Caco-2 (cell line): Measurements from ENCODE around the gene CLSTN2. TPM values are rescaled to one million over a fixed set of nuclear protein-coding genes. Genes with fewer than 3 reads are reported as not detected.

Experiments
- BruUV-seq: library from RNA; stranded (reverse); fragments of 400-500 nt; replicated peaks from 2 replicates; lab custom pipeline; 2021; lab: Mats Ljungman, UMichigan
- CTCF ChIA-PET: fragments of 300-600 bp; sonication (Branson Sonifier 250); formaldehyde crosslinking; loops from one replicate; lab custom pipeline; 2022; ENCODE audit warnings: antibody characterized with exemption; lab: Charles Lee
- POLR2A ChIA-PET: fragments of 300-600 bp; sonication (Branson Sonifier 250); formaldehyde crosslinking; loops from one replicate; lab custom pipeline; 2022; ENCODE audit warnings: antibody characterized with exemption; lab: Charles Lee
- DNase-seq, 2 experiments: peaks; one replicate each; pipeline versions ENCODE4 v3.0.0 to v3.0.0-alpha.2; 2020 to 2022
- H3K27me3 ChIP-seq: replicated peaks from 2 replicates; pipeline ENCODE4 v1.6.0; 2011; ENCODE audit warnings: low read length; ENCODE audit not compliant: control insufficient read depth, insufficient read depth
- H3K36me3 ChIP-seq: 2 replicates; pipeline ENCODE4 v1.5.1; 2011; ENCODE audit warnings: low read length; ENCODE audit not compliant: control insufficient read depth, insufficient read depth
- H3K4me1 ChIP-seq: fragments of 250-450 bp; sonication (Bioruptor Pico); 2 replicates; pipeline ENCODE4 v1.5.1; 2020; ENCODE audit warnings: mild to moderate bottlenecking
- H3K4me3 ChIP-seq: 2 replicates; pipeline ENCODE4 v1.5.1; 2011; ENCODE audit warnings: low read depth, mild to moderate bottlenecking, control low read depth, low read length
- H3K9me3 ChIP-seq: fragments of 250-450 bp; sonication (Bioruptor Pico); 2 replicates; pipeline ENCODE4 v1.5.1; 2020; ENCODE audit warnings: mild to moderate bottlenecking, moderate library complexity
- H3K27ac Mint-ChIP-seq: one replicate; pipeline ENCODE4 v1.8.0; 2022; ENCODE audit warnings: mixed read lengths; ENCODE audit not compliant: unreplicated experiment
- H3K27me3 Mint-ChIP-seq: one replicate; pipeline ENCODE4 v1.8.0; 2022; ENCODE audit warnings: mixed read lengths; ENCODE audit not compliant: insufficient read depth, unreplicated experiment
- H3K36me3 Mint-ChIP-seq: one replicate; pipeline ENCODE4 v1.8.0; 2022; ENCODE audit warnings: mild to moderate bottlenecking, mixed read lengths; ENCODE audit not compliant: insufficient read depth, unreplicated experiment
- H3K4me1 Mint-ChIP-seq: one replicate; pipeline ENCODE4 v1.8.0; 2022; ENCODE audit warnings: low read depth, mixed read lengths; ENCODE audit not compliant: unreplicated experiment
- H3K4me3 Mint-ChIP-seq: one replicate; pipeline ENCODE4 v1.8.0; 2022; ENCODE audit warnings: mild to moderate bottlenecking, moderate library complexity, mixed read lengths; ENCODE audit not compliant: unreplicated experiment
- H3K9me3 Mint-ChIP-seq: one replicate; pipeline ENCODE4 v1.8.0; 2022; ENCODE audit warnings: mixed read lengths; ENCODE audit not compliant: unreplicated experiment
- CTCF ChIP-seq, 2 experiments: fragments of 200-600 bp in 1 of 2; IDR thresholded peaks; 1 replicate in 1 of 2; 2 replicates in 1 of 2; pipeline versions ENCODE4 v1.5.1 to v1.8.0; 2011 to 2022; ENCODE audit warnings: antibody characterized with exemption in 1 of 2, control low read depth in 1 of 2, inconsistent platforms in 1 of 2, low read depth in 1 of 2, low read length in 1 of 2, mild to moderate bottlenecking in 1 of 2, moderate library complexity in 1 of 2; ENCODE audit not compliant: insufficient read depth in 1 of 2, severe bottlenecking in 1 of 2, unreplicated experiment in 1 of 2
- intact Hi-C: fragments of 100-400 bp; cut with micrococcal nuclease; formaldehyde crosslinking; loops from one replicate; pipeline ENCODE4 v1.10.0; 2022; ENCODE audit not compliant: unreplicated experiment
- total RNA-seq: library from RNA; stranded (reverse); gene quantifications from 2 replicates; pipeline ENCODE4 v1.2.3, GENCODE V29; 2022

CLSTN2 gene
- total RNA-seq, 1 experiment from 2014 or later, result 26.1 TPM

GRCh38 chr3:139893267-139893962, 41.6 kb upstream of the CLSTN2 start:
- Histone ChIP-seq H3K4me3 (no peak overlapping the region), H3K27me3 (no peaks in the 10 kb centered on the region), H3K9me3 (no peaks in the 10 kb centered on the region), H3K36me3 (no peaks in the 10 kb centered on the region), H3K4me1 (no peaks in the 10 kb centered on the region)
- CTCF ChIA-PET, result no interaction called here
- Mint-ChIP-seq H3K36me3 (no peaks in the 10 kb centered on the region), H3K27me3 (peaks cover 3% of the 10 kb centered on the region), H3K9me3 (no peaks in the 10 kb centered on the region), H3K27ac (no peak overlapping the region), H3K4me3 (no peak overlapping the region), H3K4me1 (no peaks in the 10 kb centered on the region)
- intact Hi-C loops, result no loop called here
- POLR2A ChIA-PET, result no interaction called here
- no TSS peak for BruUV-seq
- DNase-seq, result no peak
- TF ChIP-seq CTCF (IDR thresholded peaks at IDR 0.05; ENCODE audit: insufficient read depth in 1 of 2, low read depth in 1 of 2, low read length in 1 of 2, severe bottlenecking in 1 of 2, unreplicated experiment in 1 of 2), result no peak

GRCh38 chr3:139893963-139894642, 40.9 kb upstream of the CLSTN2 start:
- Histone ChIP-seq H3K36me3 (no peaks in the 10 kb centered on the region), H3K4me1 (no peaks in the 10 kb centered on the region), H3K27me3 (no peaks in the 10 kb centered on the region), H3K4me3 (no peak overlapping the region), H3K9me3 (no peaks in the 10 kb centered on the region)
- Mint-ChIP-seq H3K9me3 (peaks cover 2% of the 10 kb centered on the region), H3K4me3 (no peak overlapping the region), H3K4me1 (no peaks in the 10 kb centered on the region), H3K27ac (no peak overlapping the region), H3K27me3 (peaks cover 3% of the 10 kb centered on the region), H3K36me3 (no peaks in the 10 kb centered on the region)
- BruUV-seq, result no TSS peak
- intact Hi-C loops, result no loop called here
- TF ChIP-seq CTCF (IDR thresholded peaks at IDR 0.05; ENCODE audit: insufficient read depth in 1 of 2, low read depth in 1 of 2, low read length in 1 of 2, severe bottlenecking in 1 of 2, unreplicated experiment in 1 of 2), result no peak
- ChIA-PET CTCF (no interaction called here), POLR2A (no interaction called here)
- no peak for DNase-seq

GRCh38 chr3:139894643-139894989, 40.4 kb upstream of the CLSTN2 start:
- Mint-ChIP-seq H3K9me3 (peaks cover 7% of the 10 kb centered on the region), H3K36me3 (no peaks in the 10 kb centered on the region), H3K27me3 (peaks cover 3% of the 10 kb centered on the region), H3K27ac (no peak overlapping the region), H3K4me1 (no peaks in the 10 kb centered on the region), H3K4me3 (no peak overlapping the region)
- no peaks in the 10 kb centered on the region for H3K4me1 ChIP-seq
- H3K36me3 ChIP-seq, result no peaks in the 10 kb centered on the region
- no peak for TF ChIP-seq CTCF (IDR thresholded peaks at IDR 0.05; ENCODE audit: insufficient read depth in 1 of 2, low read depth in 1 of 2, low read length in 1 of 2, severe bottlenecking in 1 of 2, unreplicated experiment in 1 of 2)
- POLR2A ChIA-PET, result no interaction called here
- CTCF ChIA-PET, result no interaction called here
- no TSS peak for BruUV-seq
- intact Hi-C loops, result no loop called here
- H3K9me3 ChIP-seq, result no peaks in the 10 kb centered on the region
- no peak for DNase-seq
- H3K27me3 ChIP-seq, result no peaks in the 10 kb centered on the region
- H3K4me3 ChIP-seq, result no peak overlapping the region
